GM12878 (cell line): Measurements from ENCODE around the gene SUB1. TPM values are rescaled to one million over a fixed set of nuclear protein-coding genes. Genes with fewer than 3 reads are reported as not detected.
A peak's percentile ranks its signal among the peaks of the same experiment; 100 is the strongest.

Experiments
- ASH2L ChIP-seq: fragments of 300-600, 200-600 bp; sonication (generic); IDR thresholded peaks from 2 replicates; pipeline ENCODE4 v1.6.1; 2017; ENCODE audit warnings: low read depth, mild to moderate bottlenecking, borderline replicate concordance
- BACH1 ChIP-seq: fragments of 450-650 bp; IDR thresholded peaks from 2 replicates; pipeline ENCODE4 v1.6.1; 2017; ENCODE audit warnings: mild to moderate bottlenecking, borderline replicate concordance
- EGR1 ChIP-seq, 2 experiments: IDR thresholded peaks; 1 replicate in 1 of 2; 2 replicates in 1 of 2; pipeline ENCODE4 v1.6.1; 2011 to 2012; ENCODE audit warnings: low read depth in 2 of 2, low read length in 2 of 2, borderline replicate concordance in 1 of 2, mild to moderate bottlenecking in 1 of 2, moderate library complexity in 1 of 2
- MYB ChIP-seq: fragments of 150-350 bp; IDR thresholded peaks from 2 replicates; pipeline ENCODE4 v1.6.1; 2014; ENCODE audit warnings: mild to moderate bottlenecking, low read depth, low read length, borderline replicate concordance
- NFXL1 ChIP-seq: fragments of 450-650 bp; IDR thresholded peaks from 2 replicates; pipeline ENCODE4 v1.6.1; 2017; ENCODE audit warnings: antibody characterized with exemption, mild to moderate bottlenecking, borderline replicate concordance
- NR2C2 ChIP-seq: IDR thresholded peaks from 2 replicates; pipeline ENCODE4 v1.6.1; 2011; ENCODE audit warnings: borderline replicate concordance, low read depth; ENCODE audit not compliant: control insufficient read depth, insufficient read length
- NRF1 ChIP-seq: conservative IDR thresholded peaks from 2 replicates; pipeline ENCODE4 v1.6.1; 2011; ENCODE audit warnings: mild to moderate bottlenecking, low read depth, low read length, improper control_type of control experiment
- POLR2AphosphoS5 ChIP-seq: IDR thresholded peaks from 2 replicates; pipeline ENCODE4 v1.6.1; 2011; ENCODE audit warnings: mild to moderate bottlenecking, low read length, inconsistent platforms
- SIX5 ChIP-seq: IDR thresholded peaks from 2 replicates; pipeline ENCODE4 v1.6.1; 2011; ENCODE audit warnings: mild to moderate bottlenecking, low read depth, low read length, moderate library complexity; ENCODE audit not compliant: severe bottlenecking
- TAF1 ChIP-seq: IDR thresholded peaks from 2 replicates; pipeline ENCODE4 v1.6.1; 2011; ENCODE audit warnings: mild to moderate bottlenecking, low read depth, low read length, borderline replicate concordance
- WRNIP1 ChIP-seq: IDR thresholded peaks from 2 replicates; pipeline ENCODE4 v1.6.1; 2011; ENCODE audit warnings: low read depth, low read length, improper control_type of control experiment, borderline replicate concordance
- polyA plus RNA-seq, 11 experiments: library from polyadenylated mRNA; depleted of rRNA in 4 of 11; unstranded in 6 of 11; stranded (reverse) in 5 of 11; fragments of >200 nt; fragmentation: Nextera tagmentation in 4 of 11; fragmentation: Illumina TruSeq in 1 of 11; extraction: Ambion mirVana in 4 of 11; extraction: Trizol in 1 of 11; gene quantifications; 1 replicate in 1 of 11; 2 replicates in 10 of 11; pipeline versions ENCODE4 v1.2.1 to v1.2.3, GENCODE V29; 2011 to 2016; ENCODE audit warnings: inconsistent platforms in 2 of 11, missing spikeins in 2 of 11, low read depth in 1 of 11
- total RNA-seq, 4 experiments: library from RNA; depleted of rRNA in 3 of 4; stranded (reverse); fragments of >200 nt in 3 of 4; fragmentation: Illumina TruSeq in 1 of 4; extraction: Trizol in 1 of 4; gene quantifications; 2 replicates each; pipeline versions ENCODE4 v1.2.1 to v1.2.3, GENCODE V29; 2013 to 2021
- TF ChIP-seq, protein P1 (sequence below), 3 experiments: IDR thresholded peaks in 2 of 3; conservative IDR thresholded peaks in 1 of 3; 2 replicates each; pipeline ENCODE4 v1.5.1; 2011; ENCODE audit warnings: low read depth in 3 of 3, low read length in 3 of 3, mild to moderate bottlenecking in 3 of 3, control low read depth in 2 of 3, moderate library complexity in 2 of 3, inconsistent platforms in 1 of 3, mixed read lengths in 1 of 3; ENCODE audit not compliant: control insufficient read depth in 2 of 3, insufficient read depth in 1 of 3; ENCODE audit errors: extremely low read depth in 1 of 3
- TF ChIP-seq, protein P2 (sequence below): fragments of 450-650 bp; IDR thresholded peaks from 2 replicates; pipeline ENCODE4 v1.6.1; 2016; ENCODE audit warnings: mild to moderate bottlenecking, moderate library complexity, borderline replicate concordance
- TF ChIP-seq, protein P3 (sequence below): IDR thresholded peaks from 2 replicates; pipeline ENCODE4 v1.6.1; 2011; ENCODE audit warnings: low read depth, low read length, improper control_type of control experiment, borderline replicate concordance
- TF ChIP-seq, protein P4 (sequence below): IDR thresholded peaks from 2 replicates; pipeline ENCODE4 v1.6.1; 2011; ENCODE audit warnings: borderline replicate concordance, low read depth, mild to moderate bottlenecking, moderate library complexity, low read length; ENCODE audit not compliant: insufficient read depth, poor library complexity, severe bottlenecking
- TF ChIP-seq, protein P5 (sequence below): IDR thresholded peaks from 2 replicates; pipeline ENCODE4 v1.6.1; 2011; ENCODE audit warnings: mild to moderate bottlenecking, low read depth, low read length, moderate library complexity; ENCODE audit not compliant: insufficient replicate concordance

Gene SUB1
- total and polyA plus RNA-seq, 10 of the 15 experiments (the other 5 are each of a cell fraction or from before 2014, with no cell fraction given), result 468 to 2,785 (median 1,145) TPM

DNA sequence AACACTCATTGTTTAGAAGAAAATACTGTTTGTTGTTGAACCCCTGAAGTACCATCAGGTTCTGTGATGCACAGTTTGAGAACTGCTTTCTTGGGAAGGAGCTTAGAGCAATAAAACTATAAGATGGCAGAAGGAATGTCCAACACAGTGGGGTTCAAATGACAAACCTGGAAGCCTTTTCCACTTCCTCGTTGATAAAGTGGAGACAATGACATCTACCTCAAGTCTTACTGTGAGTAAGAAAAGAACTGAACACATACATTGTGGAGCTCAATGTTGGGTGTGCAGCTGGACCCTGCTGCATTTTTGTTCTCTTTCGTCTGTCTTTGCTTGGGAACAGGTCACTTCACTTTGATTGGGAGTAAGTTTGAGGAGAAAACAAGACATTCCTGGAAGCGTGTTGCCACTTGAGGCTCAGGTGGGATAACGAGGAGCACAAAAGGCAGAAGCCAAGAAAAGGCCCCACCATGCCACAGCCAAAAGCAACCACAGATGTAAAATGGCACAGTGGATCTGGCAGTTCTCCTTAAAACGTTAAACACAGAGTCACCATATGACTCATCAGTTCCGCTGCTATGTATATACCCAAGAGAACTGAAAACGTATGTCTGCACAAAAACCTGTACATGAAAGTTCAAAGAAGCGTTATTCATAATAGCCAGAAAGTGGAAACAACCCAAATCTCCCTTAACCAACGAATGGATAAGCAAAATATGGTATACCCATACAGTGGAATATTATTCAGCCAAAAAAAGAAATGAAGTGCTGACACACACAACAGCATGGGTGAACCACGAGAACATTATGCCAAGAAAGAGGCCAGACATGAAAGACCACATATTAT, 42.9 kb upstream of the SUB1 start (continued):
- TF ChIP-seq BACH1 (peak; percentile 98), SIX5 (no peak), TAF1 (no peak), ASH2L (0 out of 2 replicates have a peak, but pooled peaks have one; percentile 71), NFXL1 (no peak), WRNIP1 (no peak), NRF1 (no peak), NR2C2 (no peak), POLR2AphosphoS5 (0 out of 2 replicates have a peak, but pooled peaks have one; percentile 36), MYB (peak; percentile 76), EGR1 (IDR thresholded peaks at IDR 0.05; ENCODE audit: borderline replicate concordance in 1 of 2, low read depth in 2 of 2, low read length in 2 of 2) (no peak)
- TF ChIP-seq, protein P1, sequence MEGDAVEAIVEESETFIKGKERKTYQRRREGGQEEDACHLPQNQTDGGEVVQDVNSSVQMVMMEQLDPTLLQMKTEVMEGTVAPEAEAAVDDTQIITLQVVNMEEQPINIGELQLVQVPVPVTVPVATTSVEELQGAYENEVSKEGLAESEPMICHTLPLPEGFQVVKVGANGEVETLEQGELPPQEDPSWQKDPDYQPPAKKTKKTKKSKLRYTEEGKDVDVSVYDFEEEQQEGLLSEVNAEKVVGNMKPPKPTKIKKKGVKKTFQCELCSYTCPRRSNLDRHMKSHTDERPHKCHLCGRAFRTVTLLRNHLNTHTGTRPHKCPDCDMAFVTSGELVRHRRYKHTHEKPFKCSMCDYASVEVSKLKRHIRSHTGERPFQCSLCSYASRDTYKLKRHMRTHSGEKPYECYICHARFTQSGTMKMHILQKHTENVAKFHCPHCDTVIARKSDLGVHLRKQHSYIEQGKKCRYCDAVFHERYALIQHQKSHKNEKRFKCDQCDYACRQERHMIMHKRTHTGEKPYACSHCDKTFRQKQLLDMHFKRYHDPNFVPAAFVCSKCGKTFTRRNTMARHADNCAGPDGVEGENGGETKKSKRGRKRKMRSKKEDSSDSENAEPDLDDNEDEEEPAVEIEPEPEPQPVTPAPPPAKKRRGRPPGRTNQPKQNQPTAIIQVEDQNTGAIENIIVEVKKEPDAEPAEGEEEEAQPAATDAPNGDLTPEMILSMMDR (IDR thresholded peaks at IDR 0.05 in 2 of 3, conservative IDR thresholded peaks at IDR 0.05 in 1 of 3; ENCODE audit: control insufficient read depth in 2 of 3, extremely low read depth in 1 of 3, insufficient read depth in 1 of 3, low read depth in 3 of 3, low read length in 3 of 3), result no peak
- TF ChIP-seq, protein P2, sequence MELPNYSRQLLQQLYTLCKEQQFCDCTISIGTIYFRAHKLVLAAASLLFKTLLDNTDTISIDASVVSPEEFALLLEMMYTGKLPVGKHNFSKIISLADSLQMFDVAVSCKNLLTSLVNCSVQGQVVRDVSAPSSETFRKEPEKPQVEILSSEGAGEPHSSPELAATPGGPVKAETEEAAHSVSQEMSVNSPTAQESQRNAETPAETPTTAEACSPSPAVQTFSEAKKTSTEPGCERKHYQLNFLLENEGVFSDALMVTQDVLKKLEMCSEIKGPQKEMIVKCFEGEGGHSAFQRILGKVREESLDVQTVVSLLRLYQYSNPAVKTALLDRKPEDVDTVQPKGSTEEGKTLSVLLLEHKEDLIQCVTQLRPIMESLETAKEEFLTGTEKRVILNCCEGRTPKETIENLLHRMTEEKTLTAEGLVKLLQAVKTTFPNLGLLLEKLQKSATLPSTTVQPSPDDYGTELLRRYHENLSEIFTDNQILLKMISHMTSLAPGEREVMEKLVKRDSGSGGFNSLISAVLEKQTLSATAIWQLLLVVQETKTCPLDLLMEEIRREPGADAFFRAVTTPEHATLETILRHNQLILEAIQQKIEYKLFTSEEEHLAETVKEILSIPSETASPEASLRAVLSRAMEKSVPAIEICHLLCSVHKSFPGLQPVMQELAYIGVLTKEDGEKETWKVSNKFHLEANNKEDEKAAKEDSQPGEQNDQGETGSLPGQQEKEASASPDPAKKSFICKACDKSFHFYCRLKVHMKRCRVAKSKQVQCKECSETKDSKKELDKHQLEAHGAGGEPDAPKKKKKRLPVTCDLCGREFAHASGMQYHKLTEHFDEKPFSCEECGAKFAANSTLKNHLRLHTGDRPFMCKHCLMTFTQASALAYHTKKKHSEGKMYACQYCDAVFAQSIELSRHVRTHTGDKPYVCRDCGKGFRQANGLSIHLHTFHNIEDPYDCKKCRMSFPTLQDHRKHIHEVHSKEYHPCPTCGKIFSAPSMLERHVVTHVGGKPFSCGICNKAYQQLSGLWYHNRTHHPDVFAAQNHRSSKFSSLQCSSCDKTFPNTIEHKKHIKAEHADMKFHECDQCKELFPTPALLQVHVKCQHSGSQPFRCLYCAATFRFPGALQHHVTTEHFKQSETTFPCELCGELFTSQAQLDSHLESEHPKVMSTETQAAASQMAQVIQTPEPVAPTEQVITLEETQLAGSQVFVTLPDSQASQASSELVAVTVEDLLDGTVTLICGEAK, result no peak
- TF ChIP-seq, protein P3, sequence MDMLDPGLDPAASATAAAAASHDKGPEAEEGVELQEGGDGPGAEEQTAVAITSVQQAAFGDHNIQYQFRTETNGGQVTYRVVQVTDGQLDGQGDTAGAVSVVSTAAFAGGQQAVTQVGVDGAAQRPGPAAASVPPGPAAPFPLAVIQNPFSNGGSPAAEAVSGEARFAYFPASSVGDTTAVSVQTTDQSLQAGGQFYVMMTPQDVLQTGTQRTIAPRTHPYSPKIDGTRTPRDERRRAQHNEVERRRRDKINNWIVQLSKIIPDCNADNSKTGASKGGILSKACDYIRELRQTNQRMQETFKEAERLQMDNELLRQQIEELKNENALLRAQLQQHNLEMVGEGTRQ, result no peak
- TF ChIP-seq, protein P4, sequence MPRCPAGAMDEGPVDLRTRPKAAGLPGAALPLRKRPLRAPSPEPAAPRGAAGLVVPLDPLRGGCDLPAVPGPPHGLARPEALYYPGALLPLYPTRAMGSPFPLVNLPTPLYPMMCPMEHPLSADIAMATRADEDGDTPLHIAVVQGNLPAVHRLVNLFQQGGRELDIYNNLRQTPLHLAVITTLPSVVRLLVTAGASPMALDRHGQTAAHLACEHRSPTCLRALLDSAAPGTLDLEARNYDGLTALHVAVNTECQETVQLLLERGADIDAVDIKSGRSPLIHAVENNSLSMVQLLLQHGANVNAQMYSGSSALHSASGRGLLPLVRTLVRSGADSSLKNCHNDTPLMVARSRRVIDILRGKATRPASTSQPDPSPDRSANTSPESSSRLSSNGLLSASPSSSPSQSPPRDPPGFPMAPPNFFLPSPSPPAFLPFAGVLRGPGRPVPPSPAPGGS, result peak; percentile 76
- TF ChIP-seq, protein P5, sequence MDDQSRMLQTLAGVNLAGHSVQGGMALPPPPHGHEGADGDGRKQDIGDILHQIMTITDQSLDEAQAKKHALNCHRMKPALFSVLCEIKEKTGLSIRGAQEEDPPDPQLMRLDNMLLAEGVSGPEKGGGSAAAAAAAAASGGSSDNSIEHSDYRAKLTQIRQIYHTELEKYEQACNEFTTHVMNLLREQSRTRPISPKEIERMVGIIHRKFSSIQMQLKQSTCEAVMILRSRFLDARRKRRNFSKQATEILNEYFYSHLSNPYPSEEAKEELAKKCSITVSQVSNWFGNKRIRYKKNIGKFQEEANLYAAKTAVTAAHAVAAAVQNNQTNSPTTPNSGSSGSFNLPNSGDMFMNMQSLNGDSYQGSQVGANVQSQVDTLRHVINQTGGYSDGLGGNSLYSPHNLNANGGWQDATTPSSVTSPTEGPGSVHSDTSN, result no peak
